H1 (cell line): Measurements from ENCODE around the gene GRIFIN. TPM values are rescaled to one million over a fixed set of nuclear protein-coding genes. Genes with fewer than 3 reads are reported as not detected.

Source experiments
- HDAC6 ChIP-seq: IDR thresholded peaks from one replicate; pipeline ENCODE4 v1.7.1; 2012; ENCODE audit warnings: low read depth, mild to moderate bottlenecking, inconsistent platforms, low read length, moderate library complexity
- TCF12 ChIP-seq: IDR thresholded peaks from 2 replicates; pipeline ENCODE4 v1.6.1; 2011; ENCODE audit warnings: low read depth, mild to moderate bottlenecking, low read length
- polyA plus RNA-seq, 7 experiments: library from polyadenylated mRNA; depleted of rRNA in 3 of 7; stranded (reverse) in 5 of 7; unstranded in 2 of 7; fragments of >200 nt in 5 of 7; fragments of 200-250 nt in 2 of 7; gene quantifications; 1 replicate in 5 of 7; 2 replicates in 1 of 7; 4 replicates in 1 of 7; pipeline versions ENCODE4 v1.2.1 to v1.2.3, GENCODE V29; 2011 to 2013; ENCODE audit warnings: missing spikeins in 2 of 7, mixed read lengths in 2 of 7
- total RNA-seq: library from RNA; stranded (reverse); fragmentation: NEBNext Ultra II Directional; extraction: Animal tissue kit (Norgen Biotek cat#: 25700); gene quantifications from 2 replicates; pipeline ENCODE4 v1.2.1, GENCODE V29; 2021
- TF ChIP-seq, protein P1 (sequence below): fragments of 300-600 bp; sonication (generic); IDR thresholded peaks from 2 replicates; pipeline ENCODE4 v1.7.1; 2012; ENCODE audit warnings: low read length, moderate library complexity, mild to moderate bottlenecking, inconsistent platforms; ENCODE audit not compliant: insufficient replicate concordance

GRIFIN gene
- total and polyA plus RNA-seq, 2 of the 8 experiments (the other 6 are each of a cell fraction or from before 2014, with no cell fraction given) = not detected

DNA sequence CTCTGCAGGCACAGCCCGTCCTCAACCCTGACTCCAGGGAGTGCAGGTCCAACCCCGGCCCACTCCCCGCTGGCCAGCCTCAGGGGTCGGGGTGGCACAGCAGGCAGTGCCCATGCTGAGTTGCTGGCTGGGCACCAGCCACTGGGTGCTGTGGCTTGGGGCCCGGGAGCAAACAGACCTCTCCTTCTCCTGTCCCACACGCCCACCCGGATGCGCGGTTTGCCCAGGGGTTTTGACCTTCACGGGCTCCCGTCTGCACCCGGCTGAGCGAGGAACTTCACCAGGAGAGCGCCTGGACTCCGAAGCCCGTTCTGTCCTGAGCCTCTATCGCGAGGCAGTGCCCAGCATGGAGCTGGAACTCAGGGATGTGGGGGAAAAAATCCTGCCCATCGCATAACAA, 2.6 kb upstream of the GRIFIN start (continued):
- TF ChIP-seq, protein P1, sequence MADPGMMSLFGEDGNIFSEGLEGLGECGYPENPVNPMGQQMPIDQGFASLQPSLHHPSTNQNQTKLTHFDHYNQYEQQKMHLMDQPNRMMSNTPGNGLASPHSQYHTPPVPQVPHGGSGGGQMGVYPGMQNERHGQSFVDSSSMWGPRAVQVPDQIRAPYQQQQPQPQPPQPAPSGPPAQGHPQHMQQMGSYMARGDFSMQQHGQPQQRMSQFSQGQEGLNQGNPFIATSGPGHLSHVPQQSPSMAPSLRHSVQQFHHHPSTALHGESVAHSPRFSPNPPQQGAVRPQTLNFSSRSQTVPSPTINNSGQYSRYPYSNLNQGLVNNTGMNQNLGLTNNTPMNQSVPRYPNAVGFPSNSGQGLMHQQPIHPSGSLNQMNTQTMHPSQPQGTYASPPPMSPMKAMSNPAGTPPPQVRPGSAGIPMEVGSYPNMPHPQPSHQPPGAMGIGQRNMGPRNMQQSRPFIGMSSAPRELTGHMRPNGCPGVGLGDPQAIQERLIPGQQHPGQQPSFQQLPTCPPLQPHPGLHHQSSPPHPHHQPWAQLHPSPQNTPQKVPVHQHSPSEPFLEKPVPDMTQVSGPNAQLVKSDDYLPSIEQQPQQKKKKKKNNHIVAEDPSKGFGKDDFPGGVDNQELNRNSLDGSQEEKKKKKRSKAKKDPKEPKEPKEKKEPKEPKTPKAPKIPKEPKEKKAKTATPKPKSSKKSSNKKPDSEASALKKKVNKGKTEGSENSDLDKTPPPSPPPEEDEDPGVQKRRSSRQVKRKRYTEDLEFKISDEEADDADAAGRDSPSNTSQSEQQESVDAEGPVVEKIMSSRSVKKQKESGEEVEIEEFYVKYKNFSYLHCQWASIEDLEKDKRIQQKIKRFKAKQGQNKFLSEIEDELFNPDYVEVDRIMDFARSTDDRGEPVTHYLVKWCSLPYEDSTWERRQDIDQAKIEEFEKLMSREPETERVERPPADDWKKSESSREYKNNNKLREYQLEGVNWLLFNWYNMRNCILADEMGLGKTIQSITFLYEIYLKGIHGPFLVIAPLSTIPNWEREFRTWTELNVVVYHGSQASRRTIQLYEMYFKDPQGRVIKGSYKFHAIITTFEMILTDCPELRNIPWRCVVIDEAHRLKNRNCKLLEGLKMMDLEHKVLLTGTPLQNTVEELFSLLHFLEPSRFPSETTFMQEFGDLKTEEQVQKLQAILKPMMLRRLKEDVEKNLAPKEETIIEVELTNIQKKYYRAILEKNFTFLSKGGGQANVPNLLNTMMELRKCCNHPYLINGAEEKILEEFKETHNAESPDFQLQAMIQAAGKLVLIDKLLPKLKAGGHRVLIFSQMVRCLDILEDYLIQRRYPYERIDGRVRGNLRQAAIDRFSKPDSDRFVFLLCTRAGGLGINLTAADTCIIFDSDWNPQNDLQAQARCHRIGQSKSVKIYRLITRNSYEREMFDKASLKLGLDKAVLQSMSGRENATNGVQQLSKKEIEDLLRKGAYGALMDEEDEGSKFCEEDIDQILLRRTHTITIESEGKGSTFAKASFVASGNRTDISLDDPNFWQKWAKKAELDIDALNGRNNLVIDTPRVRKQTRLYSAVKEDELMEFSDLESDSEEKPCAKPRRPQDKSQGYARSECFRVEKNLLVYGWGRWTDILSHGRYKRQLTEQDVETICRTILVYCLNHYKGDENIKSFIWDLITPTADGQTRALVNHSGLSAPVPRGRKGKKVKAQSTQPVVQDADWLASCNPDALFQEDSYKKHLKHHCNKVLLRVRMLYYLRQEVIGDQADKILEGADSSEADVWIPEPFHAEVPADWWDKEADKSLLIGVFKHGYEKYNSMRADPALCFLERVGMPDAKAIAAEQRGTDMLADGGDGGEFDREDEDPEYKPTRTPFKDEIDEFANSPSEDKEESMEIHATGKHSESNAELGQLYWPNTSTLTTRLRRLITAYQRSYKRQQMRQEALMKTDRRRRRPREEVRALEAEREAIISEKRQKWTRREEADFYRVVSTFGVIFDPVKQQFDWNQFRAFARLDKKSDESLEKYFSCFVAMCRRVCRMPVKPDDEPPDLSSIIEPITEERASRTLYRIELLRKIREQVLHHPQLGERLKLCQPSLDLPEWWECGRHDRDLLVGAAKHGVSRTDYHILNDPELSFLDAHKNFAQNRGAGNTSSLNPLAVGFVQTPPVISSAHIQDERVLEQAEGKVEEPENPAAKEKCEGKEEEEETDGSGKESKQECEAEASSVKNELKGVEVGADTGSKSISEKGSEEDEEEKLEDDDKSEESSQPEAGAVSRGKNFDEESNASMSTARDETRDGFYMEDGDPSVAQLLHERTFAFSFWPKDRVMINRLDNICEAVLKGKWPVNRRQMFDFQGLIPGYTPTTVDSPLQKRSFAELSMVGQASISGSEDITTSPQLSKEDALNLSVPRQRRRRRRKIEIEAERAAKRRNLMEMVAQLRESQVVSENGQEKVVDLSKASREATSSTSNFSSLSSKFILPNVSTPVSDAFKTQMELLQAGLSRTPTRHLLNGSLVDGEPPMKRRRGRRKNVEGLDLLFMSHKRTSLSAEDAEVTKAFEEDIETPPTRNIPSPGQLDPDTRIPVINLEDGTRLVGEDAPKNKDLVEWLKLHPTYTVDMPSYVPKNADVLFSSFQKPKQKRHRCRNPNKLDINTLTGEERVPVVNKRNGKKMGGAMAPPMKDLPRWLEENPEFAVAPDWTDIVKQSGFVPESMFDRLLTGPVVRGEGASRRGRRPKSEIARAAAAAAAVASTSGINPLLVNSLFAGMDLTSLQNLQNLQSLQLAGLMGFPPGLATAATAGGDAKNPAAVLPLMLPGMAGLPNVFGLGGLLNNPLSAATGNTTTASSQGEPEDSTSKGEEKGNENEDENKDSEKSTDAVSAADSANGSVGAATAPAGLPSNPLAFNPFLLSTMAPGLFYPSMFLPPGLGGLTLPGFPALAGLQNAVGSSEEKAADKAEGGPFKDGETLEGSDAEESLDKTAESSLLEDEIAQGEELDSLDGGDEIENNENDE = no peak
- TF ChIP-seq TCF12 = no peak
- no peak for TF ChIP-seq HDAC6
